Middle frontal gyrus (tissue), 1 donor: ENCODE results near the gene GPRIN3.
"Not testable (repeated sequence)": the region's sequence is repeated elsewhere in the genome, so short reads cannot be mapped to it uniquely, and the experiment has no call there.

ENCODE experiments used
- DNase-seq: peaks from one replicate; pipeline ENCODE4 v3.0.0-alpha.2; 2015; ENCODE audit warnings: low spot score; ENCODE audit errors: extremely low spot score

GPRIN3 gene

DNA sequence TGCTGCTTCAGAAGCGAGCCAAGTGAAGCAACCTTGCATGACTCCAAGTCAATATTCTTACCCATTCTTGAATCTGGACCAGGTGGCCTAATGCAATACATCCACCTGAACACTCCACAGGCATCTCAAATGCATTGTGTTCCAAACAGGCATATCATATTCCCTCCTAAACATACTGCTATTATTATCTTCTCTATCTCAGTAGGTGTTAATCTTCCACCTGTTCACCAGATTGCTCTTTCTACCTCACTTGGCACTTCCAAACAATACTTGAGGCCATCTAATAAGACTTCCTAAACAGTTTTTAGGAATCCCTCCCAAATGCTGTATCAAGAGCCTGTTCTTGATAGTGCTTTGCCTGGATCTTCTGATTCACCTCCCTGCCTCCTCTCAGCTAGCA lies 90.7 kb downstream of the GPRIN3 start:
- DNase-seq, result no peak

DNA sequence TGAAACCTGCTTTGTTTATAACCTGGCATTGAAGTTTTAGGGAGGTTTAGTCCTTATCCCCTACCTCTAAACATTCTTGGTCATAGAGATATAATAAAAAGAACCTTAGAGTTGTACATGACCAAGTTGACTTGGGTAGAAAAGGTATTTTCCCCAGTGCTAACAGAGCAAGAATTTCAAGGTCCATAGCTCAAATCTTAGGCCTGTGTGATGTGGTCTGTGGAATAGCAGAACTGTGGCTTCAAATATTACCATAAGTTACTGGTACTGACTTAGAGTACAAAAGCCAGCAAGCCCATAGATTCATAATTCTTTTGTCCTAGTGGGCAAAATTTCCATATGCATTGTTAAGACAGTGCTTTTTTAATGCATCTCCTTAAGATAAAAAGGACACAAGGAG lies 91.2 kb downstream of the GPRIN3 start:
- no peak for DNase-seq

DNA sequence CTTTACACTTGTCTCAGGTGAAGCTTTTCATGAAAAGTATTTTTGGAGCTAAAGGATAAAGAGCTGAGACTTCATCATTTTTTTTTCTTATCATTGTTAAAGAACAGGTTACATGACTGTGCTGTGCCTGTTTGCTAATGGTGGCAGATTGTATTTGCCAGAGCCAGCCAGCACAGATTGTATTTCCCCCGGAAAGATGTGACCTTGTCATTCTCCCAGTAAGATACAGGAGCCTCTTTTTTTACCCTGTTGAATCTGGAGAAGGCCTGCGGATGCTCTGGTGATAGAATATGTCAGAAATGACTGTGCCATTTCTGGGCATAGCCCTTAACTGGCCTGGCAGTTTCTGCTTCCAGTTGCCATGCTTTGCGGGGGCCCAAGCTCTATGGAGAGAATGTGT lies 91.9 kb downstream of the GPRIN3 start:
- DNase-seq, result no peak

DNA sequence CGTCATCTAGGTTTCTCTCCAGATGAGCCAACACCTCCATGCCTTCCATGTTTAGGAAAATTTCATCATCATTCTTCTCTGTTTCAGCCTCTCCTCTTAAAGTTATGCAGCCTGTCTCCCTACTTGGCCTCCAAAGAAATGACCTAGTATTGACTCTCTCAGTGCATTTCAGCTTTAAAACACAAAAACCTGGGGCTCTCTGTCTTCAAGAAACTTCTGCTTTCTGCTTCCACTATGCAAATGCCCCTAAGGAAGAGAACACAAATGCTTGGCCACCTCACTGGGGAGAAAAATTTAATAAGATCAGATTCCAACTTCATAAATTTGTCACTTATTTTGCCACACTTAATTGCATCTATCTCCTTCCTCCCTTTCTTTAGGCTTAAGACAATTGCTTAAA lies 93.3 kb downstream of the GPRIN3 start:
- DNase-seq, result no peak

DNA sequence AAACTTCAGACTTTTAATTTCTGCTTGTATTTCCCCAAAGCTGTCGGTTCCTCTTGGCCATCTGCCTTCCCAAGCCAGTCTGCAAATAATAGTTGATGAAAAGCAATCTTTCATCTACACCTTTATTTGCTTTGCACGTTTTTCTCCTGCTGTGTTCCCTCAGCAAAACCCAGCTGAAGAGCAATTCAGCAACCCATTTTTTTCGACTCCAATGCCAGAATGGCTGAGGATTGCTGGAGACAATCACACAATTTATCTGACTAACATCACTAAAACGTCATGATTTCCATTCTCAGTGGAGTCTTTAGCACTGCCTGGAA lies 94.3 kb downstream of the GPRIN3 start:
- DNase-seq, result no peak

DNA sequence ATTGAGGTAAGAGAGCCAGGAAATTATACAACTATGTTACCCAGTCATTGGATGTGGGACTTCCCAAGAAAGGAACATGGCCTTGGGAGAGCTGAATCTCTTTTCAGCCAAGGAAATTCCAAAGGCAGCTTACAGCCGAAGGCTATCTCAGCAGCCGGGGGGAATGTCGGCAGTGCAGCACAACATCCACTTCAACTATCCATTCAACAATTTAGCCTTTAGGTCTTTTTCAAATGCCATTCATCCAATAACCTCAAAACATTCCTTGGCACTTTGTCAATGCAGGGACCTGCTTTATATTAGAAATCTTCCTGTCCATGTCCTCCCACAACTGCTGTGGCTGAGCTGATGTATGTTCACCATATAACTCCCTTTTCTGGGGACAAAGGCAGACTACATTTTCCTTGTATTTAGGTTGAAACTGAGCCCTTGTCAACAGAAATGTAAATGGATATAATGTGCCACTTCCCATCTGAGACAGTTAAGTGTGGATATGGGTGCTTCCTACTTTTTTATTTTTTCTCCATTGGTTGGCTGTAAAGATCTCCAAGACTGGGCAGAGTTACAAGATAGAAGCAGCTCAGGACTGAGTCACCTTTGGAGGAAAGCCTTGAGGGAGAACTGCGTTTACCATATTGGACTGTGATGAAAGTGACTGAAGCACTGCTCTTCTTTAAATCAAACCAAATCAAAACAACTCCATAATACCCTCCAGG lies 94.8 kb downstream of the GPRIN3 start:
- DNase-seq, result no peak

DNA sequence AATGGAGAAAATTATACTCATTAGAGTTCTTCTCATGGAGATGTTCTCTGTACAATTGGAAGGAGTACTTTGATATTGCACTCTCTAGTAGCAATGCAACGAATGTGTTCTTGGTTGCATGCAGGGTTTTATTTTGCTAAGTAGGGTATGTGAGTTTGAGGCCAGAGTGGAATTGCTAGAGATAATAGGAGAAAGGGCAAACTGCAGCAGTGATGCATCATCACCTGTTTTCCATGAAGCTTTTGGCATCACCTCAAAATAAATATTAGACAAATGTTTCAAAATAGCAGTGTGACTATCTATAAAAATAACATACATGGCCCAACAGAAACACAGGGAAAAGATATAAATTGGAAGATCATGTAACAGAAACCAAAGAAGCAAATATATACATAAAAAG lies 103.0 kb downstream of the GPRIN3 start:
- DNase-seq, result no peak

DNA sequence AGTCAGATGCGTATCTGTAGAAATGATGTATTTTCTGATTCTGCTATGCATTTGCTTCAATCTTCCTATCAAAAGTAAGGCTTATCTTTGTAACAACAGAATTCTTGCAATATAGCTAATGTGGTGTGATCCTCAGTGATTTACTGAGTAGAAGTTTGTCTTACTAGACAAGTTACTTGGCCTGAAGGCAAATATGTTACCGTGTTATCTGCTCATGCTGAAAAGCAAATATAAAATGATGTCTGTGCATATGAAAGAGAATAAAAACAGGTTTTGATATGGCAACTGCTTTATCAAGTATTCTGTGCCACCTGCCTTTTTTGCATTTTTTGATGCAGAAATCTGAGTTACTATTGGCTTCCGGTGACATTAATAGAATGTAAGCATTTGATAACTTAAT lies 103.7 kb downstream of the GPRIN3 start:
- no peak for DNase-seq

DNA sequence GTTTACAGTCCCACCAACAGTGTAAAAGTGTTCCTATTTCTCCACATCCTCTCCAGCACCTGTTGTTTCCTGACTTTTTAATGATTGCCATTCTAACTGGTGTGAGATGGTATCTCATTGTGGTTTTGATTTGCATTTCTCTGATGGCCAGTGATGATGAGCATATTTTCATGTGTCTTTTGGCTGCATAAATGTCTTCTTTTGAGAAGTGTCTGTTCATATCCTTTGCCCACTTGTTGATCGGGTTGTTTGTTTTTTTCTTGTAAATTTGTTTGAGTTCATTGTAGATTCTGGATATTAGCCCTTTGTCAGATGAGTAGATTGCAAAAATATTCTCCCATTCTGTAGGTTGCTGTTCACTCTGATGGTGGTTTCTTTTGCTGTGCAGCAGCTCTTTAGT lies 108.2 kb downstream of the GPRIN3 start:
- not testable (repeated sequence) for DNase-seq

DNA sequence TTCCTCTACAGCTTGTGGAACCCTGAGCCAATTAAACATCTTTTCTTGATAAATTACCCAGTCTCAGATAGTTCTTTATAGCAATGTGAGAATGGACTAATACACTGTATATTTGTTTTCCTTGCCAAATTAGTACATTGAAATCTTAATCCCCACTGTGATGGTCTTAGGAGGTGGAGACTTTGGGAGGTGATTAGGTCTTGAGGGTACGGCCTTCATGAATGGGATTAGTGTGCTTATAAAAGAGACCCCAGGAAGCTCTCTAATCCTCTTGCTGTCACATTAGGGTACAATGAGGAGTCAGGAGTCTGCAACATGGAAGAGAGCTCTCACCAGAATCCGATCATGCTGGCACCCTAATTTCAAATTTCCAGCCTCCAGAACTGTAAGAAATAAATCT lies 109.7 kb downstream of the GPRIN3 start:
- DNase-seq, result no peak

DNA sequence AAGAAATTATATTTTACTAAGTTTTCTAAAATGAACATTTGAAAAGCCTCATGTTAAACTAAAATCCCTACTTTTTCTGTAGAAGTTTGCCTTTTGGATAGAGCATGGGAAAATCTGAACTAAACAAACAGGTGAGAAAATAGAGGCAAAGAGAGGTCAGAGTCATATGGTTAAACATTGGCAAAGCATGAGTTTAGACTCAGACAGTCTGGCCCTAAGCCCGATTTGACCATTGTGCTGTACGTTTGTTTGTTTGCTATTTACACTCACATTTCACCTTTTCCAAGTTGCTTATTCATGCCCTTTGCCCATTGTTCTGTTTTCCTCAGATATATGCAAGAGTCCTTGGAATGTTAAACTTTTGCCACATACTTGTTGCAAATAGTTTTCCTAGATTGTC lies 110.9 kb downstream of the GPRIN3 start:
- DNase-seq, result no peak

DNA sequence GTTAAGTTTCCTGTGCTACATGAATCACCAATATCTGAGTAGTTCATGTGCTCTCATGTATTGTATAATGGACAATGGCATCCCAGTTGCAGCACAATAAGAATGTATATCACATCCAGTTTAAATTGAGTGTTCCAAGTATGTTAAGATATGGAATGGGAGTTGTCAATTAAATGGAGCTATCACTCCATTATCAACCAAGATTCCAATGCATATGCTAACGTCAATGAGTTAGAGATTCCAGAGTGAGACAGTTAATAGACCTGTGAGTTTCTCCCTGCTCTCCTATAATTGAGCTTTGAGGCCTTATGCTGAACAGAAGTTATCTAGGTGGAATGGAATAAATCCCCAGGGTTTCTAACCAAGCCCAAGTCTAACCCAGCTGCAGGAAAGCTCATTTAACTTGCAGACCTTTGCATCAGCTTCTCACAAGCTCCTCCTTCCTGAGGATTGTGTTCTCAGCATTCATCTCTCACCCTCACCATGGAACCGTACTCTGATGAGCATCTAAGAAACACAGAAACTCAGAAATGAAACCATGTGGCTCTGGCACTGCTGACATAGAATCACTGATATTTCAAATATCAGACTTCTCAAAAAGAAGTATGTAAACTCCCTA lies 111.4 kb downstream of the GPRIN3 start:
- no peak for DNase-seq

DNA sequence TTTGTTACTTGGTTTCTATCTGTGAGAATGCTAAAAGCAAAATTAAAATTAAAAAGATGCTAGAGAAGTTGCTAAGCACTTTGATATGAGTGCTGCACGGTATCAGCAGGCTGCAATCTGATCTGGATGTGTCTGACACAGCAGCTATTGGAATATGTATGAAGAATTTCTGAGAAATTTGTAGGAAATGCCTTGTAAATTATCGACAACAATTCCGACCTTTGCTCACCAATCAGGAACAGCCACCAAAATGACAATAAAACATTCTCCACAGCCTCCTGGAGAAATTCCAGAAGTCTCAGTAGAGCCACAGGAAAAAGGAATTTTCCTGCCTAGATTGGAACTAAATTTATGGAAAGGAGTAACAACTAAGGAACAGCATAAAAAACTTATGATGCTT lies 113.8 kb downstream of the GPRIN3 start:
- no peak for DNase-seq
